Loucy (cell line): ENCODE measurements around the gene ACP7.

Experiments
- EZH2phosphoT487 ChIP-seq: fragments of 200-600 bp; IDR thresholded peaks from 2 replicates; pipeline ENCODE4 v1.6.1; 2018; ENCODE audit warnings: antibody characterized with exemption, mild to moderate bottlenecking, moderate library complexity, borderline replicate concordance
- TF ChIP-seq, protein P1 (sequence below): fragments of 200-600 bp; sonication (generic); conservative IDR thresholded peaks from 2 replicates; pipeline ENCODE4 v1.5.1; 2014; ENCODE audit warnings: mild to moderate bottlenecking, antibody characterized with exemption, low read length

DNA sequence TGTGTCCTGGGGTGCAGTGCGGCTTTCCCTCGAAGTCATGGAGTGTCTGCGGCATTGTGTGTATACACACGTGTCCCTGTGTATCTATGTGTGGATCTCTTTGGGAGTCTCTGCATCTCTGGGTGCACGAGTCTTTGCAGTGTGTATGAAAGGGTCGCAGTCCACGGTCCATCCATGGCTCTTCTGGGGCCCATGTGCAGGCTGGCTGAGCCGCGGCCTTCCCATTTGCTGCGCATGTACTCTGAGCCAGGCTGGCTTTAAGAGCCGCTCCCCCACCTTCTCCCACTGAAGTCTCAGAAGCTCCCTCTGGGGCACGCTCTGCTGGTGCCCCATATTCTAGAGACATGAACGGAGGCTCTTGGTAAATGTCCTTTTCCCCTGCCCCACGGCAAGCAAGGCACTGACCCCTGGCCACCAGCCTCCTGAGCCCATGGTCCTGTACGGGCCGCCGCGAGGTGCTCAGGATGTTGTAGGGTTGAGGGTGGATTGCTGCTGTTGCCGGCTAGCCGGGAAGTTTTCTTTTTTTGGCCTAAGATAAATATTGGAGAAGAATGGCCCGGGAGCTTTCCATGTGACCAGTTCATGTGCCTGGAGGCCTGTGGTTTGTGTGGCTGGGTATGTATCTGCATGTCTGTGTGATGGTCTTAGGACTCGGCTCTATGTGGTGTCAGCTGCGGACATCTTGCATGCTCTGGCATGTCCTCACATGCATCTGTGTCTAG is 73.3 kb downstream of the ACP7 start:
- TF ChIP-seq, protein P1, sequence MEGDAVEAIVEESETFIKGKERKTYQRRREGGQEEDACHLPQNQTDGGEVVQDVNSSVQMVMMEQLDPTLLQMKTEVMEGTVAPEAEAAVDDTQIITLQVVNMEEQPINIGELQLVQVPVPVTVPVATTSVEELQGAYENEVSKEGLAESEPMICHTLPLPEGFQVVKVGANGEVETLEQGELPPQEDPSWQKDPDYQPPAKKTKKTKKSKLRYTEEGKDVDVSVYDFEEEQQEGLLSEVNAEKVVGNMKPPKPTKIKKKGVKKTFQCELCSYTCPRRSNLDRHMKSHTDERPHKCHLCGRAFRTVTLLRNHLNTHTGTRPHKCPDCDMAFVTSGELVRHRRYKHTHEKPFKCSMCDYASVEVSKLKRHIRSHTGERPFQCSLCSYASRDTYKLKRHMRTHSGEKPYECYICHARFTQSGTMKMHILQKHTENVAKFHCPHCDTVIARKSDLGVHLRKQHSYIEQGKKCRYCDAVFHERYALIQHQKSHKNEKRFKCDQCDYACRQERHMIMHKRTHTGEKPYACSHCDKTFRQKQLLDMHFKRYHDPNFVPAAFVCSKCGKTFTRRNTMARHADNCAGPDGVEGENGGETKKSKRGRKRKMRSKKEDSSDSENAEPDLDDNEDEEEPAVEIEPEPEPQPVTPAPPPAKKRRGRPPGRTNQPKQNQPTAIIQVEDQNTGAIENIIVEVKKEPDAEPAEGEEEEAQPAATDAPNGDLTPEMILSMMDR, result no peak
- TF ChIP-seq EZH2phosphoT487, result no peak
